GM18499 (cell line): ENCODE data around the gene SNX2.
"Not testable (repeated sequence)": the region's sequence is repeated elsewhere in the genome, so short reads cannot be mapped to it uniquely, and the experiment has no call there.

Source experiments
- ATAC-seq: cut with Tn5 transposase; IDR thresholded peaks from one replicate; pipeline ENCODE4 v1.9.1; 2021; ENCODE audit warnings: moderate number of reproducible peaks; ENCODE audit not compliant: insufficient read depth, unreplicated experiment

Gene SNX2, protein sequence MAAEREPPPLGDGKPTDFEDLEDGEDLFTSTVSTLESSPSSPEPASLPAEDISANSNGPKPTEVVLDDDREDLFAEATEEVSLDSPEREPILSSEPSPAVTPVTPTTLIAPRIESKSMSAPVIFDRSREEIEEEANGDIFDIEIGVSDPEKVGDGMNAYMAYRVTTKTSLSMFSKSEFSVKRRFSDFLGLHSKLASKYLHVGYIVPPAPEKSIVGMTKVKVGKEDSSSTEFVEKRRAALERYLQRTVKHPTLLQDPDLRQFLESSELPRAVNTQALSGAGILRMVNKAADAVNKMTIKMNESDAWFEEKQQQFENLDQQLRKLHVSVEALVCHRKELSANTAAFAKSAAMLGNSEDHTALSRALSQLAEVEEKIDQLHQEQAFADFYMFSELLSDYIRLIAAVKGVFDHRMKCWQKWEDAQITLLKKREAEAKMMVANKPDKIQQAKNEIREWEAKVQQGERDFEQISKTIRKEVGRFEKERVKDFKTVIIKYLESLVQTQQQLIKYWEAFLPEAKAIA

DNA sequence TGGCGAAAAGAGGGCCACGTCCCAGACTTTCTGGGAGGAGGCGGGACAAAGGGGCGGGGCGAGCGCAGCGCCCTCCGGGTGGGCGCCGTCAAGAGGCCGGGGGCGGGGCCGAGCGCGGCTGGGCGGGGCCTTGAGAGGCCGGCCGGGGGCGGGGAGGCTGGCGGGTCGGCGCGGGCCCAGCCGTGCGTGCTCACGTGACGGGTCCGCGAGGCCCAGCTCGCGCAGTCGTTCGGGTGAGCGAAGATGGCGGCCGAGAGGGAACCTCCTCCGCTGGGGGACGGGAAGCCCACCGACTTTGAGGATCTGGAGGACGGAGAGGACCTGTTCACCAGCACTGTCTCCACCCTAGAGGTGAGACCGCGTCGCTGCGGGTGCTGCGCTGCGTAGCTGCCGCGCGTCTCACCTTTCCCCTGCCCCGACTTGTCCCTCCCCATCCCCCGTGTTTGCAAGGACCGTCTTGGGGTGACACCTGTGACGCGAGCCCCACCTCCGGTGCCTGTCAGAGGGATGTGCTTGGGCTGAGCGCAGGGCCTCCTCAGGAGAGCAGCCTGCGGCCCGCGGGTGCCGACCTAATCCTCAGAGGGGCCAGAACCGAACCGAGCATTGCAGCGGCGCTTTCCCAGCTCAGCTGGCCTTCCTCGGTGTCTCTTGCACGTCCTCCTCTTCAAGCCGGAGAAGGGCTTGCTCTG is at the start of gene SNX2:
Gene SNX2 (plus strand): TSS at position 220 of the 689 bp plus-strand sequence. CDS start 24 bp downstream, at position 244.
- peak; percentile 61 for ATAC-seq

DNA sequence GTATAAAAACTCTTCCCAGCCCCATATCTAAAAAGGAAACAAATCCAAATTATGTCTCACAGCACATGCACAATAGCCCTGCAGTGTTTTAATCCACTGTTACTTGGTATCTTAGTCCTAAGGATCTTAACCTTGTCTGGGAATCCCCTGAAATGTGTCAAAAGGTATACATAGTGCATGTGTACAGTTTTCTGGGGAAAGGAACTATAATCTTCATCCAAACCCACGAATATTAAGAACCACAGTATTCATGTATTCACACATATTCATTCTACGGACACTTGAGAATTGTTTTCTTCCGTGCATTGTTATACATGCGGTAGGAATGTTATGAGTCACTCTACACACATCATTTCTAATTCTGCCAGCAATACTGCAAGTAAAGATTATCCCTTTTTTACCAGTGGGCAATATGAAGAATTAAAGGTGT is 47.8 kb upstream of the SNX2 start:
- peak; percentile 50 for ATAC-seq

DNA sequence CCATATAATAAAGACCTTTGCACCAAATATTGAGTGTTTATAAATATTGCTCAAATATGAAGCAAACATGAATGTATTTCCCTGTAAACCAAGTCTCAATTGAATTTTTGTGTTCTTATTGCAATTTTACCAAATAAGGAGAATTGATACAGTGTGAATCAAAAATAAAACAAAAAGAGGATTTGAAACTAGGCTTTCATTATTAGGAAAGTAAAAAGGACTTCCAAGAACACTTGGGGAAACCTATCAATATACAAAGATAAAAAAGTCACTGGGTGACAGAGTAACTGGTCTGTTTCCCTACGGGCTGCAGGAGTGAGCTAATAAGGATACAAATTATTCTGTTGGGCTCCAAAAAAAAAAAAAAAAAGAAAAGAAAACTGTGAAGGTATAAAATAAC is 44.8 kb upstream of the SNX2 start:
- ATAC-seq = no peak

DNA sequence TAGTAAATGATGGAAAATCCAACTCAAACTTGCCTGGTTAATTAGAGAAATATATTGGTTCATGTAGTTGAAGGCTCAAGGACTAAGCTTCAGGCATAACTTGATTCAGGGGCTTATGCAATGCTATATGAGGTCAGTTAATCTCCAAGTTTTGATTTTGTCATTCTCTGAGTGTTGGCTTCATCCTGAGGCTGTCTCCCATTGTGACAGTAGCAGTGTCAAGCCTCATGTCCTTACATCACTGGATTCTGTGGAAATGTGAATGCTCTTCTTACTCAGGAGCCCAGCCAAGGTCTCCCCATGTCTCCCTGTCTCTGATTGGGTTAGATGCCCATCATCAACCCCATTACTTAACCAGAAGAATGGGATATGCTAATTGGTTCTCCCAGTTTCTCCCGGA is 44.4 kb upstream of the SNX2 start:
- no peak for ATAC-seq

DNA sequence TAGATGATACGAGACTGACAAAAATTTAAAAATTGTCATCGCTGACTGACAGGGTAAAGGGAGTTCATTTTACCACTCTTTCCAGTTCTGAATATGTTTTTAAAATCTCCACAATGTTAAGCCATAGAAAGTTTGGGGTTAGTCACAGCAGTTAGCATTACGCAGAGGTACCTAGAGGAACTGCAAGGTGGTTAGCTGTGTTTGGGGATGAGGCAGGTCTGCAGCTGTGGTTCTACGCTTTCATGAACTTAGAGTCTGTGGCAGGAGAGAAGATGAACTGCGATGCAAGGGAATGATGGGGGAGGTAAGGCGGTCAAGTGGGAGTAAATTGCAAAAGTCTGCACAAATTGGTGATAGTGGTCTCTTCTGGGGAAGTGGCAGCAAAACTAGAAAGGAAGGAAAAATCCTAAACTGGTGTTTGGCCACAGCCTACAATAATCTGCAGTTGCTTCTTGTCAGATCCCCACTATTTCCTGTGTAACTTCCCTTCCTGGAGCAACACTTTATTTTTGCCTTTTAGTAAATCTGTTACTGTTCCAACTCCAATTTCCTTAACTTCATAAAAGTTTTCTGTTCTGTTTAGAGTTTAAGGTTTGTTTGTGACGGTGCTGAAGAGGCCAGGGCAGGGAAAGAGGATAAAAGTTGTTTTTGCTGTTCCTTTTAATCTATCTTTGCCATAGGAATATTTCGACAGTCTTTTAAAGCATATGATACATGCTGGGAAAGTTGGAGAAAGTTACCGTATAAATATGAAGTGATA is 38.6 kb upstream of the SNX2 start:
- no peak for ATAC-seq

DNA sequence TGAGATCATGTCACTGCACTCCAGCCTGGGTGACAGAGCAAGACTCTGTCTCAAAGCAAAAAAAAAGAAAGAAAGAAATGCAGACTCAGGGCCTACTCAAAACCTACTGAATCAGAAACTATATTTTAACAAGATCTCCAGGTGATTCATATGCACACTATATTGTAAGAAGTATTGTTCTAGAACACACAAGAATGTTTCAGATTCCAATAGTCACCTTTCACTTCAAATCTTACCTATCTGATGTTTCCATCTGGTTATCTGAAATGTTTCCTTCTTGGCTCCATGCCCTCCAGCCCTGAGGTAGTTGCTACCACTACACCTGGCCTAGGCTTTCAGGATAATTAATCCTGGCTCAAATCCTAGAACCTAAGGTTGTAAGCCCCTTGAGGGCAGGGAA is 36.8 kb upstream of the SNX2 start:
- no peak for ATAC-seq

DNA sequence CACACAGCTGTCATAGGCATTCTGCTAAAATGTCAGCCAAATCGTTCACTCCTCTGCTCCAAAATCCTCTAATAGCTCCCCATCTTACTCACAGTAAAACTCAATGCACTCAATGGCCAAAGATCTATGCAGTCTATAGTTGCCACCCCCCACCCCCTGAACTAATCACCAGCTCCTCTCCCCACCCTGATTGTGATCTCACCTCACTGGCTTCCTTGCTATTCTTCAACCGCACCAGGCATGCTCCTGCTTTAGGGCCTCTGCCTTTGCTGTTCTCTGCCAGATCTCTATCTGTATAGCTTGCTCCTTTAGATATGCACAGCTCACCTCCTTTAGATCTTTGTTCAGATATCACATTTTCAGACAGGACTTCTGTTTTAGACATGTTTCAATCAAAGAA is 33.2 kb upstream of the SNX2 start:
- ATAC-seq = no peak

- ATAC-seq = no peak
These were observed 31.6 kb upstream of the SNX2 start for GRCh38 chr5:122743261-122743660.

GRCh38 chr5:122745597-122745996 is 29.3 kb upstream of the SNX2 start:
- ATAC-seq = no peak

- no peak for ATAC-seq
These were observed 25.0 kb upstream of the SNX2 start for GRCh38 chr5:122749886-122750285.

- ATAC-seq = no peak
These were observed 23.5 kb upstream of the SNX2 start for GRCh38 chr5:122751293-122751782.

GRCh38 chr5:122753500-122753899 is 21.4 kb upstream of the SNX2 start:
- no peak for ATAC-seq

GRCh38 chr5:122755783-122756182 is 19.1 kb upstream of the SNX2 start:
- no peak for ATAC-seq

DNA sequence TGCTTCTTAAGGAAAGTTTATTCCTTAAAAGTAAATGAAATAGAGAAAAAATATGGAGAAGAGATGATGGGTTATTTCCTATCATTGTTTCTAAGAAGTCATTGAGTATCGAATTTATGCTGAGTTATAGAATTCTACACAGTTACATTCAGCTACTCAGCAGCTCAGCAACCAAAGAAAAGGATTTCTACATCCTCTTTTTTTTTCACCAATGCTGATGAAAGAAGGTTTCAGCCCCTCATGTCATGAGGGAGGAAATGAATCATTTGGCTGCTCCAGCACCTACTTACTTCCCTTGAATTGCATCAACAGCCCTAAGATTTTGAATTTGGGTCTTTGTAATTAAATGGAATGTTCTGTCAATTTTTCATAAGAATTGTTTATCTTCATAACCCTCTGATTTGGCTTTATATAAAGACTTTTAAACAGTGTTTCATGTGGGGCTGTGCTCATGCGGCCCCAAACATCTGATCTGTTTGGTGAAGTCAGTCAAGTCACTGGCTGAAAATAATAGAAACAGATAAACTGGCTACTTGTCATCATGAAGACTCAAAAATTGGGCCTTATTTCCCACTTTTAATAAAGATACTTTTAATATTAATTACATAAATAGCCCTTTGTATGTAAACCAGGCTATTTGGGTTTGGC is 18.5 kb upstream of the SNX2 start:
- ATAC-seq = peak; percentile 94

GRCh38 chr5:122757285-122757684 is 17.6 kb upstream of the SNX2 start:
- ATAC-seq = peak; percentile 53

GRCh38 chr5:122759241-122760070 is 15.4 kb upstream of the SNX2 start:
- no peak for ATAC-seq

GRCh38 chr5:122760236-122760635 is 14.6 kb upstream of the SNX2 start:
- no peak for ATAC-seq

DNA sequence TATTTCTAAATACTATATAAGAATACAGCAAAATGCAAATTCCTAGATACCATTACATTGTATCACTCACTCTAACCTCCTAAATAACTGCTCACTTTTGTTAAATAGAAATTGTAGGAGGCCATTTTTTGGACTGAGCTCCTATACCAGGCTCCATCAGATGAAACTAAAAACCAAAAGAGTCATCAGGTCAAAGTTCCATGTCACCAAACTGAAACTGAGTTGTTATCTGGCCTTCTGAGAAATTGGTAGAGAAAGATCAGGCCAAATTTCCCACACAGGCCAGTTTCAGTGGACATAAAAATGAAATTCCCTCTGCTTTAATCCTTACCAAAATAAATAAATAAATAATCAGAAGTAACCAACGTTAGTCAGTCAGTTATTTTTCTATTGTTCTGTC is 13.8 kb upstream of the SNX2 start:
- no peak for ATAC-seq

- not testable (repeated sequence) for ATAC-seq
These were observed 13.0 kb upstream of the SNX2 start for GRCh38 chr5:122761896-122762295.
